IMR-90 (cell line): ENCODE results near the gene CBX5. TPM values are rescaled to one million over a fixed set of nuclear protein-coding genes. Genes with fewer than 3 reads are reported as not detected.
A peak's percentile ranks its signal among the peaks of the same experiment; 100 is the strongest.

Experiments used
- ATAC-seq: fragments of 200-7000 bp; cut with Tn5 transposase; 2 replicates; pipeline ENCODE4 v1.9.1; 2020; ENCODE audit warnings: low read depth, mild to moderate bottlenecking, moderate library complexity
- BruUV-seq: library from RNA; stranded (reverse); fragments of 400-500 nt; replicated peaks from 2 replicates; lab custom pipeline; 2021; lab: Mats Ljungman, UMichigan
- CTCF ChIA-PET: fragments of 300-600 bp; formaldehyde crosslinking; extraction: SDS; loops from one replicate; lab custom pipeline; 2021; ENCODE audit warnings: antibody characterized with exemption; lab: Yijun Ruan, JAX
- POLR2A ChIA-PET: fragments of 300-600 bp; sonication (Branson Sonifier 250); formaldehyde crosslinking; loops from one replicate; lab custom pipeline; 2022; ENCODE audit warnings: antibody characterized with exemption; ENCODE audit not compliant: unreplicated experiment; lab: Charles Lee
- DNase-seq: peaks from one replicate; pipeline ENCODE4 v3.0.0; 2013
- H2AFZ ChIP-seq: replicated peaks from 2 replicates; pipeline ENCODE3; 2013; ENCODE audit warnings: low read length, mild to moderate bottlenecking; ENCODE audit not compliant: poor library complexity
- H2AK5ac ChIP-seq: 2 replicates; pipeline ENCODE4 v1.6.1; 2013; ENCODE audit warnings: low read depth, low read length, inconsistent platforms
- H2AK9ac ChIP-seq: replicated peaks from 2 replicates; pipeline ENCODE3; 2013; ENCODE audit warnings: mild to moderate bottlenecking, low read depth, low read length, moderate library complexity; ENCODE audit not compliant: poor library complexity
- H2BK120ac ChIP-seq: 2 replicates; pipeline ENCODE4 v1.6.1; 2013; ENCODE audit warnings: low read depth, low read length, inconsistent platforms
- H2BK15ac ChIP-seq: 3 replicates; pipeline ENCODE4 v1.6.1; 2013; ENCODE audit warnings: low read depth, low read length, inconsistent platforms
- H2BK20ac ChIP-seq: 2 replicates; pipeline ENCODE4 v1.6.1; 2013; ENCODE audit warnings: low read depth, mild to moderate bottlenecking, inconsistent platforms, low read length, moderate library complexity
- H2BK5ac ChIP-seq: 2 replicates; pipeline ENCODE4 v1.6.1; 2013; ENCODE audit warnings: mild to moderate bottlenecking, low read depth, low read length, inconsistent platforms; ENCODE audit not compliant: poor library complexity, severe bottlenecking
- H3K14ac ChIP-seq: replicated peaks from 2 replicates; pipeline ENCODE4 v1.6.1; 2013; ENCODE audit warnings: low read depth, low read length, inconsistent platforms
- H3K18ac ChIP-seq: 2 replicates; pipeline ENCODE4 v1.6.1; 2013; ENCODE audit warnings: low read depth, low read length, control low read depth
- H3K23ac ChIP-seq: 2 replicates; pipeline ENCODE4 v1.6.1; 2013; ENCODE audit warnings: low read depth, low read length, inconsistent platforms
- H3K27ac ChIP-seq: 2 replicates; pipeline ENCODE4 v1.5.1; 2013; ENCODE audit warnings: mild to moderate bottlenecking, control low read depth, low read length; ENCODE audit not compliant: insufficient read depth
- H3K27me3 ChIP-seq: 2 replicates; pipeline ENCODE4 v1.6.1; 2013; ENCODE audit warnings: low read length; ENCODE audit not compliant: control insufficient read depth, insufficient read depth
- H3K36me3 ChIP-seq: 2 replicates; pipeline ENCODE4 v1.6.1; 2013; ENCODE audit warnings: low read length, mixed read lengths; ENCODE audit not compliant: control insufficient read depth, insufficient read depth
- H3K4ac ChIP-seq: 2 replicates; pipeline ENCODE4 v1.6.1; 2013; ENCODE audit warnings: low read depth, low read length, inconsistent platforms
- H3K4me1 ChIP-seq: 2 replicates; pipeline ENCODE4 v1.6.1; 2013; ENCODE audit warnings: low read length, mixed read lengths; ENCODE audit not compliant: control insufficient read depth, insufficient read depth
- H3K4me2 ChIP-seq: 2 replicates; pipeline ENCODE4 v1.6.1; 2013; ENCODE audit warnings: low read depth, mild to moderate bottlenecking, control low read depth, low read length, moderate library complexity
- H3K4me3 ChIP-seq: 2 replicates; pipeline ENCODE4 v1.5.1; 2013; ENCODE audit warnings: low read depth, mild to moderate bottlenecking, control low read depth, low read length, moderate library complexity; ENCODE audit not compliant: insufficient read depth
- H3K56ac ChIP-seq: 2 replicates; pipeline ENCODE4 v1.6.1; 2013; ENCODE audit warnings: low read length, inconsistent platforms; ENCODE audit not compliant: insufficient read depth; ENCODE audit errors: extremely low read depth
- H3K79me1 ChIP-seq, 2 experiments: 2 replicates each; pipeline ENCODE4 v1.6.1; 2013; ENCODE audit warnings: low read length in 2 of 2, inconsistent platforms in 1 of 2, low read depth in 1 of 2
- H3K9ac ChIP-seq: 2 replicates; pipeline ENCODE4 v1.6.1; 2013; ENCODE audit warnings: low read depth, low read length, control low read depth
- H3K9me1 ChIP-seq: 2 replicates; pipeline ENCODE4 v1.6.1; 2013; ENCODE audit warnings: low read length, inconsistent platforms; ENCODE audit not compliant: insufficient read depth
- H3K9me3 ChIP-seq: 2 replicates; pipeline ENCODE4 v1.6.1; 2013; ENCODE audit warnings: low read length; ENCODE audit not compliant: control insufficient read depth, insufficient read depth
- H4K20me1 ChIP-seq: 2 replicates; pipeline ENCODE4 v1.6.1; 2013; ENCODE audit warnings: low read length, inconsistent platforms; ENCODE audit not compliant: insufficient read depth
- H4K5ac ChIP-seq: 2 replicates; pipeline ENCODE4 v1.6.1; 2013; ENCODE audit warnings: mild to moderate bottlenecking, low read depth, low read length, control low read depth
- H4K8ac ChIP-seq, 2 experiments: 2 replicates each; pipeline ENCODE4 v1.6.1; 2013; ENCODE audit warnings: low read depth in 2 of 2, low read length in 2 of 2, control low read depth in 1 of 2, inconsistent platforms in 1 of 2
- H4K91ac ChIP-seq: 2 replicates; pipeline ENCODE4 v1.6.1; 2013; ENCODE audit warnings: low read depth, low read length, inconsistent platforms; ENCODE audit not compliant: insufficient read depth
- BHLHE40 ChIP-seq: fragments of 150-350 bp; IDR thresholded peaks from 2 replicates; pipeline ENCODE4 v1.6.1; 2016; ENCODE audit warnings: mild to moderate bottlenecking, low read depth, low read length
- CEBPB ChIP-seq: IDR thresholded peaks from 2 replicates; pipeline ENCODE4 v1.6.1; 2012; ENCODE audit warnings: low read depth, low read length, improper control_type of control experiment
- WGBS, 2 experiments: methylation state at CpG; one replicate each; pipeline versions ENCODE4 v1.1.5 to v1.1.7; 2013; ENCODE audit warnings: missing lambda C conversion rate in 2 of 2; ENCODE audit not compliant: insufficient read length in 1 of 2; ENCODE audit errors: extremely low coverage in 2 of 2; 5-methylcytosine and 5-hydroxymethylcytosine counted together
- dilution Hi-C: fragments of 300-500 bp; cut with HindIII; formaldehyde crosslinking; loops from one replicate; pipeline ENCODE4 v1.14.3; 2018; ENCODE audit warnings: low sequenced_read_pairs; ENCODE audit not compliant: unreplicated experiment
- in situ Hi-C: fragments of 300-500 bp; cut with MboI; formaldehyde crosslinking; loops from 3 replicates; pipeline ENCODE4 v1.14.3; 2019; ENCODE audit warnings: low sequenced_read_pairs, inconsistent platforms, mixed read lengths
- intact Hi-C: fragments of 100-400 bp; cut with micrococcal nuclease; formaldehyde crosslinking; loops from 2 replicates; pipeline ENCODE4 v1.10.0; 2022
- polyA plus RNA-seq, 3 experiments: library from polyadenylated mRNA; depleted of rRNA; stranded (reverse); fragments of >200 nt; gene quantifications; 2 replicates each; pipeline ENCODE4 v1.2.3, GENCODE V29; 2012; ENCODE audit warnings: low replicate concordance in 1 of 3
- total RNA-seq: library from RNA; depleted of rRNA; stranded (reverse); fragments of >200 nt; gene quantifications from 2 replicates; pipeline ENCODE4 v1.2.3, GENCODE V29; 2012

Gene CBX5
- total and polyA plus RNA-seq, 2 of the 4 experiments (the other 2 are of a cell fraction) = 18.0 to 40.9 TPM

DNA sequence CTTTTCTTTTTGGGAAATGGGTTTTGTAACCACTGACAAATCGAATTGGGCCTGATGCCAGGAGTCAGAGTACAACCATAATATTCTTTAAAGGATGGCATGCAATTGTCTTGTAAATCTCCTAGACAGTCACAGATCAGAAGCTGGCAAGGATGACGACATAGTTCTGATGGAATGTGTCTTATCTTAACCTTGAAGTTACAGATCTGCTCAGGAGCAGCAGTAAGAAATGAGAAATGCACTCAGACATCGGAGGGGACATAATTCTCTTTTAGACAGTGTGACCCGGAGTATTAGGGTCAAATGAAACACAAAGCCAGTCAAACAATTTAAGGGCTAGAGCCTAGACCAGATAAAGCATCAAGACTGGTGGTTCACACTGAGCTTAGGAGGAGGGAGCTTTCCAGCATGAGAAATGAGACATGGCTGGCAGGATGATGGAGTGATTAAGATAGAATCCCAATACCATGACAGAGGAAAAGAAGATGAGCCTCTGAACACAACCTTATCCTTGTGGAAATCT is 17.5 kb downstream of the CBX5 start:
- Histone ChIP-seq H2BK120ac (peak overlapping the region; percentile 87), H3K56ac (peak overlapping the region; percentile 27; the same call in 1 of the 2 replicates), H3K9ac (peak overlapping the region; percentile 18; the same call in 1 of the 2 replicates), H2BK5ac (peak overlapping the region; percentile 96), H4K5ac (peak overlapping the region; percentile 62; the same call in 1 of the 2 replicates), H2BK20ac (peak overlapping the region; percentile 77), H4K91ac (peak overlapping the region; percentile 58; the same call in 1 of the 2 replicates), H3K4me3 (no peak overlapping the region), H3K36me3 (peaks cover under 1% of the 10 kb centered on the region; the same call in 1 of the 2 replicates), H3K4me1 (peaks cover 17% of the 10 kb centered on the region), H2BK15ac (peak overlapping the region; percentile 33; the same call in 1 of the 3 replicates), H3K23ac (peak overlapping the region; percentile 84), H2AK5ac (peak overlapping the region; percentile 57; the same call in 1 of the 2 replicates), H3K14ac (peak overlapping the region; percentile 94), H3K18ac (peak overlapping the region; percentile 58), H2AK9ac (no peak overlapping the region), H3K9me3 (no peaks in the 10 kb centered on the region), H4K20me1 (no peaks in the 10 kb centered on the region), H3K27ac (peak overlapping the region; percentile 74; the same call in 1 of the 2 replicates), H3K9me1 (peaks cover under 1% of the 10 kb centered on the region), H2AFZ (no peak overlapping the region), H3K27me3 (no peaks in the 10 kb centered on the region), H3K4ac (peak overlapping the region; percentile 90; the same call in 1 of the 2 replicates), H3K79me1 (peaks cover 12 to 68% of the 10 kb centered on the region in 2 experiments), H4K8ac (peak overlapping the region; percentile 5 to 68; a peak in 2 of 4 replicates), H3K4me2 (peak overlapping the region; percentile 90)
- CTCF ChIA-PET = interaction anchor here (1.0 kb wide), 2 partner anchors 11 to 22 kb away, joined by 3 to 4 read pairs; no protein-coding TSS in a partner anchor
- no TSS peak for BruUV-seq
- no CpG with 5 or more reads among the region's 4 CpGs for WGBS, 2 experiments
- in situ Hi-C loops = no loop called here
- dilution Hi-C loops = no loop called here
- POLR2A ChIA-PET = interaction anchor here (1.0 kb wide), 1 partner anchor 18 kb away, joined by 4 read pairs; the partner anchor contains the start of gene HNRNPA1
- peak; percentile 61 for DNase-seq
- peak; percentile 88 for TF ChIP-seq CEBPB
- no peak for TF ChIP-seq BHLHE40
- intact Hi-C loops = no loop called here
- peak; percentile 25 for ATAC-seq
